ENCODE data around the gene UBL4A.

The UBL4A gene

GRCh38 chrX:154443992-154444754 lies 42.2 kb downstream of the UBL4A start, which contains the start of gene FAM50A:
Gene FAM50A, plus strand, starts transcription at chrX:154444141. Its CDS starts 95 bp downstream, at chrX:154444236.
- no peak for TF ChIP-seq CTCF (IDR thresholded peaks at IDR 0.05; ENCODE audit: low read depth, low read length)
- peak; percentile 53 to 65 for DNase-seq (ENCODE audit: low read depth in 2 of 2)
- peak within 1 kb of the TSS; percentile 67 for H3K4me3 ChIP-seq (replicated peaks in 1 of 2; ENCODE audit: low read depth in 2 of 2, low read length in 2 of 2)

- H3K4me3 ChIP-seq (replicated peaks in 1 of 2; ENCODE audit: low read depth in 2 of 2, low read length in 2 of 2), result peak overlapping the region; percentile 26 to 33
- TF ChIP-seq CTCF (IDR thresholded peaks at IDR 0.05; ENCODE audit: low read depth, low read length), result no peak
- no peak for DNase-seq (ENCODE audit: low read depth in 2 of 2)
These were observed 42.9 kb downstream of the UBL4A start for GRCh38 chrX:154443479-154443910.

- no peak for DNase-seq (ENCODE audit: low read depth in 2 of 2)
- H3K4me3 ChIP-seq (replicated peaks in 1 of 2; ENCODE audit: low read depth in 2 of 2, low read length in 2 of 2), result no peak overlapping the region
- TF ChIP-seq CTCF (IDR thresholded peaks at IDR 0.05; ENCODE audit: low read depth, low read length), result no peak
These were observed 44.3 kb downstream of the UBL4A start for GRCh38 chrX:154441984-154442707.

GRCh38 chrX:154441564-154441963 lies 44.9 kb downstream of the UBL4A start:
- no peak overlapping the region for H3K4me3 ChIP-seq (replicated peaks in 1 of 2; ENCODE audit: low read depth in 2 of 2, low read length in 2 of 2)
- no peak for TF ChIP-seq CTCF (IDR thresholded peaks at IDR 0.05; ENCODE audit: low read depth, low read length)
- no peak for DNase-seq (ENCODE audit: low read depth in 2 of 2)

- no peak overlapping the region for H3K4me3 ChIP-seq (replicated peaks in 1 of 2; ENCODE audit: low read depth in 2 of 2, low read length in 2 of 2)
- TF ChIP-seq CTCF (IDR thresholded peaks at IDR 0.05; ENCODE audit: low read depth, low read length), result no peak
- DNase-seq (ENCODE audit: low read depth in 2 of 2), result no peak
These were observed 45.6 kb downstream of the UBL4A start for GRCh38 chrX:154440623-154441357.

- TF ChIP-seq CTCF (IDR thresholded peaks at IDR 0.05; ENCODE audit: low read depth, low read length), result no peak
- DNase-seq (ENCODE audit: low read depth in 2 of 2), result no peak
- no peak overlapping the region for H3K4me3 ChIP-seq (replicated peaks in 1 of 2; ENCODE audit: low read depth in 2 of 2, low read length in 2 of 2)
These were observed 46.6 kb downstream of the UBL4A start for GRCh38 chrX:154439841-154440240.
